ENCODE measurements around the gene TAF11L6.
"Not testable (repeated sequence)": the region's sequence is repeated elsewhere in the genome, so short reads cannot be mapped to it uniquely, and the experiment has no call there.

Gene TAF11L6

GRCh38 chr5:17528369-17528768, at the start of gene TAF11L6:
TSS of gene TAF11L6 (plus strand) at chr5:17528669.
- H3K27me3 ChIP-seq (ENCODE audit: insufficient read depth, low read length); H3K9me3 ChIP-seq (ENCODE audit: insufficient read depth, low read depth, low read length); H3K27ac ChIP-seq (ENCODE audit: low read length); H3K36me3 ChIP-seq (ENCODE audit: insufficient read depth, low read depth, low read length); H3K4me1 ChIP-seq (ENCODE audit: insufficient read depth, low read length); H3K4me3 ChIP-seq (ENCODE audit: low read length); H3K9ac ChIP-seq (ENCODE audit: low read depth, low read length): not testable (repeated sequence)

GRCh38 chr5:17481378-17481777, 47.1 kb upstream of the TAF11L6 start:
- H3K9ac ChIP-seq (ENCODE audit: low read depth, low read length), result no peak overlapping the region
- H3K27ac ChIP-seq (ENCODE audit: low read length), result no peak overlapping the region
- H3K36me3 ChIP-seq (ENCODE audit: insufficient read depth, low read depth, low read length), result no peaks in the 10 kb centered on the region
- H3K4me1 ChIP-seq (ENCODE audit: insufficient read depth, low read length), result no peaks in the 10 kb centered on the region
- no peaks in the 10 kb centered on the region for H3K27me3 ChIP-seq (ENCODE audit: insufficient read depth, low read length)
- no peaks in the 10 kb centered on the region for H3K9me3 ChIP-seq (ENCODE audit: insufficient read depth, low read depth, low read length)
- H3K4me3 ChIP-seq (ENCODE audit: low read length), result no peak overlapping the region

GRCh38 chr5:17482790-17483189, 45.7 kb upstream of the TAF11L6 start:
- Histone ChIP-seq H3K36me3 (ENCODE audit: insufficient read depth, low read depth, low read length) (no peaks in the 10 kb centered on the region), H3K27me3 (ENCODE audit: insufficient read depth, low read length) (no peaks in the 10 kb centered on the region), H3K9me3 (ENCODE audit: insufficient read depth, low read depth, low read length) (no peaks in the 10 kb centered on the region), H3K4me3 (ENCODE audit: low read length) (no peak overlapping the region), H3K27ac (ENCODE audit: low read length) (no peak overlapping the region), H3K9ac (ENCODE audit: low read depth, low read length) (no peak overlapping the region), H3K4me1 (ENCODE audit: insufficient read depth, low read length) (no peaks in the 10 kb centered on the region)

- not testable (repeated sequence) for H3K9ac ChIP-seq (ENCODE audit: low read depth, low read length); H3K4me1 ChIP-seq (ENCODE audit: insufficient read depth, low read length); H3K27me3 ChIP-seq (ENCODE audit: insufficient read depth, low read length); H3K36me3 ChIP-seq (ENCODE audit: insufficient read depth, low read depth, low read length); H3K27ac ChIP-seq (ENCODE audit: low read length); H3K4me3 ChIP-seq (ENCODE audit: low read length); H3K9me3 ChIP-seq (ENCODE audit: insufficient read depth, low read depth, low read length)
These were observed 41.9 kb upstream of the TAF11L6 start for GRCh38 chr5:17486464-17487173.

GRCh38 chr5:17487174-17487512, 41.3 kb upstream of the TAF11L6 start:
- H3K4me3 ChIP-seq (ENCODE audit: low read length), result no peak overlapping the region
- no peak overlapping the region for H3K9ac ChIP-seq (ENCODE audit: low read depth, low read length)
- no peak overlapping the region for H3K27ac ChIP-seq (ENCODE audit: low read length)
- H3K9me3 ChIP-seq (ENCODE audit: insufficient read depth, low read depth, low read length), result no peaks in the 10 kb centered on the region
- no peaks in the 10 kb centered on the region for H3K4me1 ChIP-seq (ENCODE audit: insufficient read depth, low read length)
- H3K36me3 ChIP-seq (ENCODE audit: insufficient read depth, low read depth, low read length), result no peaks in the 10 kb centered on the region
- no peaks in the 10 kb centered on the region for H3K27me3 ChIP-seq (ENCODE audit: insufficient read depth, low read length)

- H3K27ac ChIP-seq (ENCODE audit: low read length); H3K4me3 ChIP-seq (ENCODE audit: low read length); H3K27me3 ChIP-seq (ENCODE audit: insufficient read depth, low read length); H3K36me3 ChIP-seq (ENCODE audit: insufficient read depth, low read depth, low read length); H3K9ac ChIP-seq (ENCODE audit: low read depth, low read length); H3K4me1 ChIP-seq (ENCODE audit: insufficient read depth, low read length); H3K9me3 ChIP-seq (ENCODE audit: insufficient read depth, low read depth, low read length): not testable (repeated sequence)
These were observed 37.2 kb upstream of the TAF11L6 start for GRCh38 chr5:17491257-17491656.

- no peaks in the 10 kb centered on the region for H3K4me1 ChIP-seq (ENCODE audit: insufficient read depth, low read length)
- H3K36me3 ChIP-seq (ENCODE audit: insufficient read depth, low read depth, low read length), result no peaks in the 10 kb centered on the region
- no peak overlapping the region for H3K4me3 ChIP-seq (ENCODE audit: low read length)
- H3K27me3 ChIP-seq (ENCODE audit: insufficient read depth, low read length), result no peaks in the 10 kb centered on the region
- H3K27ac ChIP-seq (ENCODE audit: low read length), result no peak overlapping the region
- no peak overlapping the region for H3K9ac ChIP-seq (ENCODE audit: low read depth, low read length)
- H3K9me3 ChIP-seq (ENCODE audit: insufficient read depth, low read depth, low read length), result no peaks in the 10 kb centered on the region
These were observed 35.7 kb upstream of the TAF11L6 start for GRCh38 chr5:17492770-17493169.

- no peaks in the 10 kb centered on the region for H3K9me3 ChIP-seq (ENCODE audit: insufficient read depth, low read depth, low read length)
- no peak overlapping the region for H3K4me3 ChIP-seq (ENCODE audit: low read length)
- H3K27ac ChIP-seq (ENCODE audit: low read length), result no peak overlapping the region
- no peaks in the 10 kb centered on the region for H3K4me1 ChIP-seq (ENCODE audit: insufficient read depth, low read length)
- no peak overlapping the region for H3K9ac ChIP-seq (ENCODE audit: low read depth, low read length)
- H3K27me3 ChIP-seq (ENCODE audit: insufficient read depth, low read length), result no peaks in the 10 kb centered on the region
- H3K36me3 ChIP-seq (ENCODE audit: insufficient read depth, low read depth, low read length), result no peaks in the 10 kb centered on the region
These were observed 31.0 kb upstream of the TAF11L6 start for GRCh38 chr5:17497446-17497845.

GRCh38 chr5:17497931-17498330, 30.5 kb upstream of the TAF11L6 start, which contains the start of gene TAF11L2:
TSS of gene TAF11L2 (plus strand) at chr5:17498231.
- not testable (repeated sequence) for H3K9me3 ChIP-seq (ENCODE audit: insufficient read depth, low read depth, low read length); H3K4me1 ChIP-seq (ENCODE audit: insufficient read depth, low read length); H3K36me3 ChIP-seq (ENCODE audit: insufficient read depth, low read depth, low read length); H3K9ac ChIP-seq (ENCODE audit: low read depth, low read length); H3K27ac ChIP-seq (ENCODE audit: low read length); H3K4me3 ChIP-seq (ENCODE audit: low read length); H3K27me3 ChIP-seq (ENCODE audit: insufficient read depth, low read length)

- no peaks in the 10 kb centered on the region for H3K9me3 ChIP-seq (ENCODE audit: insufficient read depth, low read depth, low read length)
These were observed 16.6 kb upstream of the TAF11L6 start for GRCh38 chr5:17511775-17512325.

GRCh38 chr5:17517526-17517925, 10.9 kb upstream of the TAF11L6 start:
- not testable (repeated sequence) for H3K36me3 ChIP-seq (ENCODE audit: insufficient read depth, low read depth, low read length); H3K9ac ChIP-seq (ENCODE audit: low read depth, low read length); H3K4me1 ChIP-seq (ENCODE audit: insufficient read depth, low read length); H3K9me3 ChIP-seq (ENCODE audit: insufficient read depth, low read depth, low read length); H3K4me3 ChIP-seq (ENCODE audit: low read length); H3K27ac ChIP-seq (ENCODE audit: low read length); H3K27me3 ChIP-seq (ENCODE audit: insufficient read depth, low read length)

More at GRCh38 chr5:17511775-17512325, 16.6 kb upstream of the TAF11L6 start:
- Histone ChIP-seq H3K9ac (ENCODE audit: low read depth, low read length) (no peak overlapping the region), H3K36me3 (ENCODE audit: insufficient read depth, low read depth, low read length) (no peaks in the 10 kb centered on the region), H3K4me1 (ENCODE audit: insufficient read depth, low read length) (no peaks in the 10 kb centered on the region), H3K27me3 (ENCODE audit: insufficient read depth, low read length) (no peaks in the 10 kb centered on the region), H3K4me3 (ENCODE audit: low read length) (no peak overlapping the region), H3K27ac (ENCODE audit: low read length) (no peak overlapping the region)

- H3K9me3 ChIP-seq (ENCODE audit: insufficient read depth, low read depth, low read length); H3K4me1 ChIP-seq (ENCODE audit: insufficient read depth, low read length); H3K4me3 ChIP-seq (ENCODE audit: low read length); H3K27me3 ChIP-seq (ENCODE audit: insufficient read depth, low read length); H3K9ac ChIP-seq (ENCODE audit: low read depth, low read length); H3K27ac ChIP-seq (ENCODE audit: low read length); H3K36me3 ChIP-seq (ENCODE audit: insufficient read depth, low read depth, low read length): not testable (repeated sequence)
These were observed 10.4 kb upstream of the TAF11L6 start, which contains the start of gene TAF11L3 for GRCh38 chr5:17518067-17518466. TSS of gene TAF11L3 (plus strand) at chr5:17518367.

All from iPS-20b (cell line).